HL-60 (cell line): ENCODE results near the gene NPR2.

Experiments
- CTCF ChIP-seq: IDR thresholded peaks from one replicate; pipeline ENCODE4 v1.5.1; 2011; ENCODE audit warnings: low read length, control low read depth, inconsistent platforms; ENCODE audit not compliant: insufficient read depth
- GABPA ChIP-seq: IDR thresholded peaks from 2 replicates; pipeline ENCODE4 v1.6.1; 2012; ENCODE audit warnings: low read depth
- POLR2AphosphoS5 ChIP-seq: IDR thresholded peaks from 2 replicates; pipeline ENCODE4 v1.6.1; 2012; ENCODE audit warnings: low read depth
- REST ChIP-seq: IDR thresholded peaks from 2 replicates; pipeline ENCODE4 v1.6.1; 2012; ENCODE audit warnings: low read depth; ENCODE audit not compliant: insufficient replicate concordance

GRCh38 chr9:35813434-35814105 is 22.2 kb downstream of the NPR2 start:
- TF ChIP-seq CTCF, result no peak
- TF ChIP-seq GABPA, result no peak
- TF ChIP-seq REST, result no peak
- no peak for TF ChIP-seq POLR2AphosphoS5
